ENCODE measurements around the gene RB1.

The RB1 gene

DNA sequence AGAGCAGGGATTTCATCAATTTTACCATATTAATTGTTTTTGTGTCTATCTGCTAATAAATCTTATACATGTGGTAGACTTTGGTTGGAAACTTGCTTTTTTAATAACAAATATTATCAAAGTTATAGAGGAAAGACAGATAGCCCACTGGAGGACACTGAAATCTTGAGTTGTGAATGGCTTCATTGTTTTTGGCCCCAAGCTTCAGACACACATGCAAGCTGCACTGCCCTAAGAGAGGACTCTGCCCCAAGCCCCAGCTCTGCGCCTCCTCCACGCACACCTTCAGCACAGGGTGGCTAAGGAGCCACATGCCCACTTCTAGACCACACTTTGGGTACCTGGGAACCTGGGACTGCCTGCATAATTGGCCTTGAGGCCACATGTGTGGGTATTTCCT lies 194.1 kb downstream of the RB1 start:
- POLR2A ChIA-PET = no interaction called here
- CTCF ChIA-PET = interaction anchor here (3.0 kb wide), 1 partner anchor 83 kb away, joined by 9 read pairs; no protein-coding TSS in a partner anchor
- no peak overlapping the region for H3K4me3 ChIP-seq (ENCODE audit: low read depth, low read length)
- TF ChIP-seq, protein P1, sequence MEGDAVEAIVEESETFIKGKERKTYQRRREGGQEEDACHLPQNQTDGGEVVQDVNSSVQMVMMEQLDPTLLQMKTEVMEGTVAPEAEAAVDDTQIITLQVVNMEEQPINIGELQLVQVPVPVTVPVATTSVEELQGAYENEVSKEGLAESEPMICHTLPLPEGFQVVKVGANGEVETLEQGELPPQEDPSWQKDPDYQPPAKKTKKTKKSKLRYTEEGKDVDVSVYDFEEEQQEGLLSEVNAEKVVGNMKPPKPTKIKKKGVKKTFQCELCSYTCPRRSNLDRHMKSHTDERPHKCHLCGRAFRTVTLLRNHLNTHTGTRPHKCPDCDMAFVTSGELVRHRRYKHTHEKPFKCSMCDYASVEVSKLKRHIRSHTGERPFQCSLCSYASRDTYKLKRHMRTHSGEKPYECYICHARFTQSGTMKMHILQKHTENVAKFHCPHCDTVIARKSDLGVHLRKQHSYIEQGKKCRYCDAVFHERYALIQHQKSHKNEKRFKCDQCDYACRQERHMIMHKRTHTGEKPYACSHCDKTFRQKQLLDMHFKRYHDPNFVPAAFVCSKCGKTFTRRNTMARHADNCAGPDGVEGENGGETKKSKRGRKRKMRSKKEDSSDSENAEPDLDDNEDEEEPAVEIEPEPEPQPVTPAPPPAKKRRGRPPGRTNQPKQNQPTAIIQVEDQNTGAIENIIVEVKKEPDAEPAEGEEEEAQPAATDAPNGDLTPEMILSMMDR (IDR thresholded peaks at IDR 0.05; ENCODE audit: insufficient read depth, low read length, missing control alignments) = no peak
- DNase-seq (ENCODE audit: low read depth, low spot score) = no peak

- peak; percentile 83 for DNase-seq (ENCODE audit: low read depth, low spot score)
These were observed 197.2 kb downstream of the RB1 start for GRCh38 chr13:48500652-48501197.

DNA sequence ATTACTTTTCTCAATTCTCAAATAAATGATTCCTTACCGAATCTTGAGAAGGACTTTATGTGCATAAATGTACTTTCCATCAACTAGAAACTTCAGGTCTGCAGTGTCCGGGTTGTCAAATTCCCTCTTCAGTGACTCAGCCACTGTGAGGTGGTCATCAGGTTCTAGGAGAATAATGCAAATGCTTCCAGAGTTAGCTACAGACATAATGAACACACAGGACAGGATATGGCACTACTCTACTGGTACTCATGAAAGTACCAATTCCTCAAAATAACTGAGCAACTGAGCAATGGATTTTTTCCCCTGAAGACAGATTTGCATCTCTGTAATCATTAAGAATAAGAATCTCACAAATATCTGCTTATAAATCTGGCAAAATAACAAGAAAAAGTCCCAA lies 198.2 kb downstream of the RB1 start:
- CTCF ChIA-PET = no interaction called here
- TF ChIP-seq, protein P1 (IDR thresholded peaks at IDR 0.05; ENCODE audit: insufficient read depth, low read length, missing control alignments) = no peak
- DNase-seq (ENCODE audit: low read depth, low spot score) = no peak
- H3K4me3 ChIP-seq (ENCODE audit: low read depth, low read length) = no peak overlapping the region
- POLR2A ChIA-PET = no interaction called here

More at GRCh38 chr13:48500652-48501197, 197.2 kb downstream of the RB1 start:
- ChIA-PET CTCF (no interaction called here), POLR2A (no interaction called here)
- TF ChIP-seq, protein P1 (IDR thresholded peaks at IDR 0.05; ENCODE audit: insufficient read depth, low read length, missing control alignments) = no peak
- H3K4me3 ChIP-seq (ENCODE audit: low read depth, low read length) = no peak overlapping the region

DNA sequence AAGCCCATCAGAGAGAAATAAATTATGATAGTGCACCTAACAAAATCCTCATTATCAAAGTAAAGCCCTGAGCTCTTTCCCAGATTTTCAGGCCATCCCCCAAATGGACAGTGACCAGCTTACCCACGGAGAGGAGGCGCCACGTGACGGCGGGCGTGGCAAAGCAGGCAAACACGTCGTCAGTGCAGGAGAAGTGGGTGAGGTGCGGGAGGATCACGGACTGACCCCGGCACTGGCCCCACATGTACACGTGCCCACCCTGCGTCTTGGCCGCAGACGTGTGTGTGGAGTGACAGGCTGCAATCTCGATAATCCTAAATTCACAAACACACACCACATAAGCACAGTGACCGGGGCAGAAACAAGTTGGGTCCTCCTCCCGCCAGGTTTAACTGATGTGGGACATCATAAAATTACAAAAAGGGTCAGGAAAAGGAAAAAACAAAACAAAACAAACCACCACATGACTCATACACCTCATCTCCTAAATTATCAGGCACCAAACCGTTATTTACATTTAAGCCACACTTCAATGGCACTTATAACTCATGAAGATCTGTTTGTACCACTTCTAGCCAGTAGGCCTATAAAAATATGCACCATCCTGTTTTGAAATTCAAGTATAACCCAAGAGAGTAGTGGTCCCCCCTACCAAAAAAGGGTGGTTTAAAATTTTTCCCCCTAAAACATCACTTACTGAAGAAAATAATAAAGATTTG lies 199.2 kb downstream of the RB1 start:
- DNase-seq (ENCODE audit: low read depth, low spot score) = no peak
- no peak overlapping the region for H3K4me3 ChIP-seq (ENCODE audit: low read depth, low read length)
- TF ChIP-seq, protein P1 (IDR thresholded peaks at IDR 0.05; ENCODE audit: insufficient read depth, low read length, missing control alignments) = no peak
- ChIA-PET POLR2A (no interaction called here), CTCF (no interaction called here)

DNA sequence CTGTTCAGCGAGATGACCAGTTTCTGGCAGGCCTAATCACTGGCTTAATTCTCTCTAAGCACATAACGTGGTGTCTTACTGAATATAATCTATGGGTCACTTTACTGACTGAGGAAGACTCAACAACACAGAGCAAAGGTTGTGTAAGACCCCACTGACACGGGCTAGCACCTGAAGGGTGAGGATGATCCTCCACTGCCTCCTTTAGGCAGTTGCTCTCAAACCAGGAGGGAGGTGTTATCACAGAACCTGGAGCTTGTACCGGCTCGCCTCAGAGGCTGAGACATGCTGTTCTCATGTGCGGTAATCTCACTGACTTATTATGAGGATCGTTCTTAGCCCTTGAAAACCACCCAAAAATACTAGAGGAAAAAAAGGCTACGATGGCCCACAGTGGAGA lies 201.1 kb downstream of the RB1 start:
- ChIA-PET POLR2A (no interaction called here), CTCF (no interaction called here)
- TF ChIP-seq, protein P1 (IDR thresholded peaks at IDR 0.05; ENCODE audit: insufficient read depth, low read length, missing control alignments) = no peak
- no peak for DNase-seq (ENCODE audit: low read depth, low spot score)
- no peak overlapping the region for H3K4me3 ChIP-seq (ENCODE audit: low read depth, low read length)

- CTCF ChIA-PET = no interaction called here
- TF ChIP-seq, protein P1 (IDR thresholded peaks at IDR 0.05; ENCODE audit: insufficient read depth, low read length, missing control alignments) = no peak
- POLR2A ChIA-PET = no interaction called here
- no peak for DNase-seq (ENCODE audit: low read depth, low spot score)
- no peak overlapping the region for H3K4me3 ChIP-seq (ENCODE audit: low read depth, low read length)
These were observed 201.5 kb downstream of the RB1 start for GRCh38 chr13:48505012-48505411.
